Endothelial cell of umbilical vein (primary cell): ENCODE measurements around the gene EDC4. TPM values are rescaled to one million over a fixed set of nuclear protein-coding genes. Genes with fewer than 3 reads are reported as not detected.

Source experiments
- BruUV-seq: library from RNA; stranded (reverse); fragments of 400-500 nt; replicated peaks from 2 replicates; lab custom pipeline; 2021; lab: Mats Ljungman, UMichigan
- CTCF ChIA-PET: fragments of 300-600, 350-600 bp; sonication (Branson Sonifier 250); formaldehyde crosslinking; loops from one replicate; lab custom pipeline; 2021; ENCODE audit warnings: antibody characterized with exemption, inconsistent platforms; lab: Charles Lee
- POLR2A ChIA-PET: fragments of 300-600, 350-600 bp; sonication (Branson Sonifier 250); formaldehyde crosslinking; loops from one replicate; lab custom pipeline; 2021; ENCODE audit warnings: antibody characterized with exemption, inconsistent platforms; lab: Charles Lee
- DNase-seq: peaks from one replicate; pipeline ENCODE4 v3.0.0-alpha.2; 2011; ENCODE audit warnings: low read depth, low spot score
- FAIRE-seq: peaks from 2 replicates; lab custom pipeline; 2011; peaks lifted over from hg19 to GRCh38; lab: Jason Lieb, UNC
- H2AFZ ChIP-seq: 2 replicates; pipeline ENCODE4 v1.6.0; 2012; ENCODE audit warnings: low read depth, low read length, control low read depth, inconsistent platforms
- H3K27ac ChIP-seq: 2 replicates; pipeline ENCODE4 v1.5.1; 2011; ENCODE audit warnings: low read depth, mild to moderate bottlenecking, control low read depth, low read length, moderate library complexity; ENCODE audit not compliant: insufficient read depth
- H3K27me3 ChIP-seq, 2 experiments: 2 replicates each; pipeline versions ENCODE4 v1.6.0 to v1.6.1; 2011; ENCODE audit warnings: low read length in 2 of 2, mixed read lengths in 1 of 2; ENCODE audit not compliant: control insufficient read depth in 2 of 2, insufficient read depth in 2 of 2
- H3K36me3 ChIP-seq, 2 experiments: 2 replicates in 1 of 2; 3 replicates in 1 of 2; pipeline ENCODE4 v1.5.1; 2011; ENCODE audit warnings: low read length in 2 of 2, mild to moderate bottlenecking in 1 of 2, moderate library complexity in 1 of 2; ENCODE audit not compliant: control insufficient read depth in 2 of 2, insufficient read depth in 2 of 2; ENCODE audit errors: extremely low read depth in 1 of 2
- H3K4me1 ChIP-seq: 3 replicates; pipeline ENCODE4 v1.5.1; 2011; ENCODE audit warnings: mild to moderate bottlenecking, low read length; ENCODE audit not compliant: control insufficient read depth, insufficient read depth; ENCODE audit errors: extremely low read depth
- H3K4me2 ChIP-seq: 2 replicates; pipeline ENCODE4 v1.6.1; 2011; ENCODE audit warnings: low read length, control low read depth, mixed read lengths; ENCODE audit not compliant: insufficient read depth
- H3K4me3 ChIP-seq, 3 experiments: fragments of 200-600 bp in 1 of 3; sonication (generic), shearing (Covaris generic) in 1 of 3; replicated peaks in 1 of 3; 2 replicates each; pipeline ENCODE4 v1.5.1; 2011 to 2016; ENCODE audit warnings: control low read depth in 3 of 3, low read length in 3 of 3, mild to moderate bottlenecking in 2 of 3, inconsistent platforms in 1 of 3, low read depth in 1 of 3, moderate library complexity in 1 of 3; ENCODE audit not compliant: insufficient read depth in 1 of 3
- H3K79me2 ChIP-seq: 2 replicates; pipeline ENCODE4 v1.6.0; 2012; ENCODE audit warnings: low read length, inconsistent platforms; ENCODE audit not compliant: control insufficient read depth, insufficient read depth
- H3K9ac ChIP-seq: replicated peaks from 2 replicates; pipeline ENCODE3; 2011; ENCODE audit warnings: low read length, control low read depth; ENCODE audit not compliant: insufficient read depth; ENCODE audit errors: extremely low read depth
- H3K9me1 ChIP-seq: replicated peaks from 3 replicates; pipeline ENCODE4 v1.6.0; 2011; ENCODE audit warnings: mild to moderate bottlenecking, low read length; ENCODE audit not compliant: control insufficient read depth, insufficient read depth; ENCODE audit errors: extremely low read depth
- H3K9me3 ChIP-seq: replicated peaks from 2 replicates; pipeline ENCODE4 v1.5.1; 2012; ENCODE audit warnings: low read length, inconsistent platforms; ENCODE audit not compliant: control insufficient read depth, insufficient read depth
- H4K20me1 ChIP-seq: replicated peaks from 2 replicates; pipeline ENCODE3; 2011; ENCODE audit warnings: mild to moderate bottlenecking, low read length; ENCODE audit not compliant: control insufficient read depth, insufficient read depth; ENCODE audit errors: extremely low read depth
- CTCF ChIP-seq, 2 donors: IDR thresholded peaks; 1 replicate in 1 of 2; 2 replicates in 1 of 2; pipeline ENCODE4 v1.5.1; 2011; ENCODE audit warnings: low read length in 2 of 2, mild to moderate bottlenecking in 2 of 2, moderate library complexity in 2 of 2, control low read depth in 1 of 2, inconsistent platforms in 1 of 2, low read depth in 1 of 2; ENCODE audit not compliant: insufficient read depth in 1 of 2; ENCODE audit errors: extremely low read depth in 1 of 2
- EZH2 ChIP-seq: IDR thresholded peaks from 2 replicates; pipeline ENCODE4 v1.6.1; 2012; ENCODE audit warnings: borderline replicate concordance, low read depth, mild to moderate bottlenecking, moderate library complexity, low read length, inconsistent platforms; ENCODE audit not compliant: severe bottlenecking
- FOS ChIP-seq: IDR thresholded peaks from 2 replicates; pipeline ENCODE4 v1.6.1; 2011; ENCODE audit warnings: mild to moderate bottlenecking, low read length, moderate library complexity, borderline replicate concordance; ENCODE audit not compliant: insufficient read depth
- MAX ChIP-seq: IDR thresholded peaks from 2 replicates; pipeline ENCODE4 v1.6.1; 2011; ENCODE audit not compliant: insufficient read depth, insufficient read length
- POLR2A ChIP-seq: IDR thresholded peaks from 2 replicates; pipeline ENCODE4 v1.6.1; 2012; ENCODE audit warnings: low read depth, mild to moderate bottlenecking, control low read depth, low read length
- POLR2AphosphoS5 ChIP-seq: IDR thresholded peaks from 2 replicates; pipeline ENCODE4 v1.6.1; 2012; ENCODE audit warnings: low read depth, mild to moderate bottlenecking, control low read depth, low read length, moderate library complexity; ENCODE audit not compliant: insufficient read depth
- dilution Hi-C: fragments of 300-500 bp; cut with MboI; formaldehyde crosslinking; loops from one replicate; pipeline ENCODE4 v1.15.0; 2019; ENCODE audit warnings: low sequenced_read_pairs; ENCODE audit not compliant: extremely low pct_ligation_motif_present
- intact Hi-C: fragments of 100-400 bp; cut with micrococcal nuclease; formaldehyde crosslinking; loops from one replicate; pipeline ENCODE4 v1.10.0; 2022
- polyA plus RNA-seq, 4 experiments: library from polyadenylated mRNA; depleted of rRNA in 3 of 4; stranded (reverse) in 3 of 4; unstranded in 1 of 4; fragments of >200 nt; gene quantifications; 2 replicates each; pipeline versions ENCODE4 v1.2.1 to v1.2.3, GENCODE V29; 2011 to 2012; ENCODE audit warnings: missing spikeins in 1 of 4
- total RNA-seq: library from RNA; stranded (reverse); gene quantifications from 2 replicates; pipeline ENCODE4 v1.2.3, GENCODE V29; 2021

EDC4 gene
- total and polyA plus RNA-seq, 2 donors (not counting 3 experiments of a cell fraction or from before 2014, with no cell fraction given) = 57.5 to 81.2 TPM

- Histone ChIP-seq H3K4me2 (peak within 1 kb of the TSS; percentile 54), H3K4me1 (peaks cover 26% of the 10 kb centered on the region), H3K36me3 (no peaks in the 10 kb centered on the region), H4K20me1 (no peaks in the 10 kb centered on the region), H3K9ac (peak within 1 kb of the TSS; percentile 84), H3K79me2 (peaks cover 23% of the 10 kb centered on the region), H3K27ac (peak within 1 kb of the TSS; percentile 77), H3K9me3 (no peaks in the 10 kb centered on the region), H3K27me3 (no peaks in the 10 kb centered on the region), H2AFZ (peak within 1 kb of the TSS; percentile 92), H3K4me3 (peak within 1 kb of the TSS; percentile 32 to 58 (median 57)), H3K9me1 (no peaks in the 10 kb centered on the region)
- POLR2A ChIA-PET = no interaction called here
- no TSS peak for BruUV-seq
- CTCF ChIA-PET = interaction anchor here (2.8 to 4.6 kb wide), 2 partner anchors 25 to 26 kb away, joined by 8 to 32 read pairs; no protein-coding TSS in a partner anchor
- TF ChIP-seq FOS (no peak), CTCF (IDR thresholded peaks at IDR 0.05; ENCODE audit: extremely low read depth in 1 of 2, insufficient read depth in 1 of 2, low read depth in 1 of 2, low read length in 2 of 2) (peak; percentile 82 to 93), EZH2 (no peak), MAX (no peak), POLR2A (peak; percentile 44), POLR2AphosphoS5 (peak; percentile 65)
- DNase-seq (peak; percentile 95), FAIRE-seq (peak; percentile 96)
- intact Hi-C loops (loop anchor here (1.0 to 2.0 kb wide), 2 partner anchors 25 to 280 kb away; partner anchors contain the start of gene CTCF), dilution Hi-C loops (no loop called here)
Observed at GRCh38 chr16:67841816-67842508, 30.9 kb upstream of the EDC4 start, which contains the start of gene THAP11. THAP11 (plus strand) TSS chr16:67842320; CDS start chr16:67842555, 235 bp downstream.
